HG03045 (cell line): ENCODE data around the gene ZNF532.
"Not testable (repeated sequence)": the region's sequence is repeated elsewhere in the genome, so short reads cannot be mapped to it uniquely, and the experiment has no call there.

Source experiments
- ATAC-seq: cut with Tn5 transposase; IDR thresholded peaks from one replicate; pipeline ENCODE4 v1.9.1; 2021; ENCODE audit warnings: mild to moderate bottlenecking, moderate library complexity; ENCODE audit not compliant: unreplicated experiment

The ZNF532 gene

GRCh38 chr18:58864146-58865032 is at the start of gene ZNF532:
Gene ZNF532 (plus strand): TSS chr18:58864877. CDS start in a region left out here.
- no peak for ATAC-seq

GRCh38 chr18:58819051-58819450 is 45.6 kb upstream of the ZNF532 start:
- ATAC-seq, result no peak

GRCh38 chr18:58820251-58820650 is 44.4 kb upstream of the ZNF532 start:
- ATAC-seq, result no peak

GRCh38 chr18:58822944-58823343 is 41.7 kb upstream of the ZNF532 start:
- ATAC-seq, result no peak

GRCh38 chr18:58823412-58823811 is 41.3 kb upstream of the ZNF532 start:
- no peak for ATAC-seq

- ATAC-seq, result not testable (repeated sequence)
Observed at GRCh38 chr18:58826926-58827325, 37.8 kb upstream of the ZNF532 start.

GRCh38 chr18:58827428-58827827 is 37.2 kb upstream of the ZNF532 start:
- ATAC-seq, result no peak

- ATAC-seq, result no peak
Observed at GRCh38 chr18:58827886-58828285, 36.8 kb upstream of the ZNF532 start.

- ATAC-seq, result no peak
Observed at GRCh38 chr18:58828399-58829121, 36.1 kb upstream of the ZNF532 start.

- no peak for ATAC-seq
Observed at GRCh38 chr18:58829263-58829662, 35.4 kb upstream of the ZNF532 start.

- ATAC-seq, result not testable (repeated sequence)
Observed at GRCh38 chr18:58829886-58830285, 34.8 kb upstream of the ZNF532 start.

- ATAC-seq, result no peak
Observed at GRCh38 chr18:58831606-58832005, 33.1 kb upstream of the ZNF532 start.

GRCh38 chr18:58838165-58838860 is 26.4 kb upstream of the ZNF532 start:
- no peak for ATAC-seq

- ATAC-seq, result no peak
Observed at GRCh38 chr18:58838946-58839345, 25.7 kb upstream of the ZNF532 start.

GRCh38 chr18:58842978-58843687 is 21.5 kb upstream of the ZNF532 start:
- no peak for ATAC-seq

- ATAC-seq, result no peak
Observed at GRCh38 chr18:58843688-58844035, 21.0 kb upstream of the ZNF532 start.

GRCh38 chr18:58844871-58845270 is 19.8 kb upstream of the ZNF532 start:
- ATAC-seq, result no peak

- ATAC-seq, result no peak
Observed at GRCh38 chr18:58845928-58846724, 18.6 kb upstream of the ZNF532 start.

GRCh38 chr18:58847383-58848071 is 17.1 kb upstream of the ZNF532 start:
- no peak for ATAC-seq
